K562 (cell line): ENCODE results near the gene ATXN3L. TPM values are rescaled to one million over a fixed set of nuclear protein-coding genes. Genes with fewer than 3 reads are reported as not detected.

Experiments used
- DPF2 ChIP-seq: fragments of 450-650 bp; IDR thresholded peaks from 2 replicates; pipeline ENCODE4 v1.6.1; 2016
- ELF4 ChIP-seq: fragments of 450-650 bp; formaldehyde crosslinking; IDR thresholded peaks from 2 replicates; pipeline ENCODE4 v1.4.0; 2022; ENCODE audit warnings: missing genetic modification characterization
- ELK1 ChIP-seq: sonication (generic); formaldehyde crosslinking; IDR thresholded peaks from 2 replicates; pipeline ENCODE4 v1.8.1; 2022; ENCODE audit warnings: missing genetic modification reagents
- EP300 ChIP-seq: IDR thresholded peaks from 2 replicates; pipeline ENCODE4 v1.6.1; 2012; ENCODE audit warnings: low read length, improper control_type of control experiment
- GTF2A2 ChIP-seq: IDR thresholded peaks from 2 replicates; pipeline ENCODE4 v1.6.1; 2016; ENCODE audit warnings: mild to moderate bottlenecking, missing genetic modification characterization, missing compliant biosample characterization
- KDM2B ChIP-seq: fragments of 250-450 bp; sonication (Bioruptor Pico); IDR thresholded peaks from 2 replicates; pipeline ENCODE4 v1.8.0; 2021; ENCODE audit warnings: mild to moderate bottlenecking, moderate library complexity
- KDM4B ChIP-seq, 2 experiments: fragments of 450-650 bp in 1 of 2; sonication (generic) in 1 of 2; IDR thresholded peaks; 2 replicates each; pipeline ENCODE4 v1.6.1; 2016 to 2017; ENCODE audit warnings: borderline replicate concordance in 2 of 2, antibody characterized with exemption in 1 of 2, low read depth in 1 of 2, mild to moderate bottlenecking in 1 of 2
- LCOR ChIP-seq: sonication (generic); formaldehyde crosslinking; IDR thresholded peaks from 2 replicates; pipeline ENCODE4 v1.8.0; 2022; ENCODE audit warnings: mild to moderate bottlenecking, missing genetic modification reagents
- PHB2 ChIP-seq: fragments of 450-650 bp; IDR thresholded peaks from 2 replicates; pipeline ENCODE4 v1.6.1; 2017; ENCODE audit warnings: low read depth
- SOX6 ChIP-seq: fragments of 450-650 bp; IDR thresholded peaks from 2 replicates; pipeline ENCODE4 v1.6.1; 2014; ENCODE audit warnings: mild to moderate bottlenecking
- TAL1 ChIP-seq: fragments of 450-650 bp; IDR thresholded peaks from 2 replicates; pipeline ENCODE4 v1.6.1; 2016; ENCODE audit warnings: mild to moderate bottlenecking
- TFAM ChIP-seq: fragments of 250-450 bp; sonication (Bioruptor Pico); conservative IDR thresholded peaks from 2 replicates; pipeline ENCODE4 v1.5.0; 2021; ENCODE audit warnings: mild to moderate bottlenecking, moderate library complexity
- polyA plus RNA-seq, 8 experiments: library from polyadenylated mRNA; depleted of rRNA in 4 of 8; stranded (reverse) in 5 of 8; unstranded in 3 of 8; fragments of >200 nt; fragmentation: Nextera tagmentation in 2 of 8; fragmentation: Illumina TruSeq in 1 of 8; extraction: Ambion mirVana in 2 of 8; extraction: Trizol in 1 of 8; gene quantifications; 2 replicates each; pipeline versions ENCODE4 v1.2.1 to v1.2.3, GENCODE V29; 2011 to 2014; ENCODE audit warnings: inconsistent platforms in 1 of 8, missing spikeins in 1 of 8
- total RNA-seq, 7 experiments: library from RNA; depleted of rRNA in 6 of 7; stranded (reverse); fragments of >200 nt in 6 of 7; fragmentation: Illumina TruSeq in 2 of 7; extraction: Trizol in 2 of 7; gene quantifications; 2 replicates each; pipeline versions ENCODE4 v1.2.1 to v1.2.3, GENCODE V29; 2011 to 2021; ENCODE audit warnings: low replicate concordance in 1 of 7
- TF ChIP-seq, protein P1 (sequence below): fragments of 450-650 bp; IDR thresholded peaks from 2 replicates; pipeline ENCODE4 v1.6.1; 2016; ENCODE audit warnings: mild to moderate bottlenecking, moderate library complexity
- TF ChIP-seq, protein P2 (sequence below): fragments of 450-650 bp; IDR thresholded peaks from 2 replicates; pipeline ENCODE4 v1.7.1; 2018; ENCODE audit warnings: mild to moderate bottlenecking, low read depth; ENCODE audit not compliant: partially characterized antibody

ATXN3L gene
- total and polyA plus RNA-seq, 9 of the 15 experiments (the other 6 are each of a cell fraction or from before 2014, with no cell fraction given), result 0.04 to 0.31 TPM; not detected in 7

- TF ChIP-seq, protein P1, sequence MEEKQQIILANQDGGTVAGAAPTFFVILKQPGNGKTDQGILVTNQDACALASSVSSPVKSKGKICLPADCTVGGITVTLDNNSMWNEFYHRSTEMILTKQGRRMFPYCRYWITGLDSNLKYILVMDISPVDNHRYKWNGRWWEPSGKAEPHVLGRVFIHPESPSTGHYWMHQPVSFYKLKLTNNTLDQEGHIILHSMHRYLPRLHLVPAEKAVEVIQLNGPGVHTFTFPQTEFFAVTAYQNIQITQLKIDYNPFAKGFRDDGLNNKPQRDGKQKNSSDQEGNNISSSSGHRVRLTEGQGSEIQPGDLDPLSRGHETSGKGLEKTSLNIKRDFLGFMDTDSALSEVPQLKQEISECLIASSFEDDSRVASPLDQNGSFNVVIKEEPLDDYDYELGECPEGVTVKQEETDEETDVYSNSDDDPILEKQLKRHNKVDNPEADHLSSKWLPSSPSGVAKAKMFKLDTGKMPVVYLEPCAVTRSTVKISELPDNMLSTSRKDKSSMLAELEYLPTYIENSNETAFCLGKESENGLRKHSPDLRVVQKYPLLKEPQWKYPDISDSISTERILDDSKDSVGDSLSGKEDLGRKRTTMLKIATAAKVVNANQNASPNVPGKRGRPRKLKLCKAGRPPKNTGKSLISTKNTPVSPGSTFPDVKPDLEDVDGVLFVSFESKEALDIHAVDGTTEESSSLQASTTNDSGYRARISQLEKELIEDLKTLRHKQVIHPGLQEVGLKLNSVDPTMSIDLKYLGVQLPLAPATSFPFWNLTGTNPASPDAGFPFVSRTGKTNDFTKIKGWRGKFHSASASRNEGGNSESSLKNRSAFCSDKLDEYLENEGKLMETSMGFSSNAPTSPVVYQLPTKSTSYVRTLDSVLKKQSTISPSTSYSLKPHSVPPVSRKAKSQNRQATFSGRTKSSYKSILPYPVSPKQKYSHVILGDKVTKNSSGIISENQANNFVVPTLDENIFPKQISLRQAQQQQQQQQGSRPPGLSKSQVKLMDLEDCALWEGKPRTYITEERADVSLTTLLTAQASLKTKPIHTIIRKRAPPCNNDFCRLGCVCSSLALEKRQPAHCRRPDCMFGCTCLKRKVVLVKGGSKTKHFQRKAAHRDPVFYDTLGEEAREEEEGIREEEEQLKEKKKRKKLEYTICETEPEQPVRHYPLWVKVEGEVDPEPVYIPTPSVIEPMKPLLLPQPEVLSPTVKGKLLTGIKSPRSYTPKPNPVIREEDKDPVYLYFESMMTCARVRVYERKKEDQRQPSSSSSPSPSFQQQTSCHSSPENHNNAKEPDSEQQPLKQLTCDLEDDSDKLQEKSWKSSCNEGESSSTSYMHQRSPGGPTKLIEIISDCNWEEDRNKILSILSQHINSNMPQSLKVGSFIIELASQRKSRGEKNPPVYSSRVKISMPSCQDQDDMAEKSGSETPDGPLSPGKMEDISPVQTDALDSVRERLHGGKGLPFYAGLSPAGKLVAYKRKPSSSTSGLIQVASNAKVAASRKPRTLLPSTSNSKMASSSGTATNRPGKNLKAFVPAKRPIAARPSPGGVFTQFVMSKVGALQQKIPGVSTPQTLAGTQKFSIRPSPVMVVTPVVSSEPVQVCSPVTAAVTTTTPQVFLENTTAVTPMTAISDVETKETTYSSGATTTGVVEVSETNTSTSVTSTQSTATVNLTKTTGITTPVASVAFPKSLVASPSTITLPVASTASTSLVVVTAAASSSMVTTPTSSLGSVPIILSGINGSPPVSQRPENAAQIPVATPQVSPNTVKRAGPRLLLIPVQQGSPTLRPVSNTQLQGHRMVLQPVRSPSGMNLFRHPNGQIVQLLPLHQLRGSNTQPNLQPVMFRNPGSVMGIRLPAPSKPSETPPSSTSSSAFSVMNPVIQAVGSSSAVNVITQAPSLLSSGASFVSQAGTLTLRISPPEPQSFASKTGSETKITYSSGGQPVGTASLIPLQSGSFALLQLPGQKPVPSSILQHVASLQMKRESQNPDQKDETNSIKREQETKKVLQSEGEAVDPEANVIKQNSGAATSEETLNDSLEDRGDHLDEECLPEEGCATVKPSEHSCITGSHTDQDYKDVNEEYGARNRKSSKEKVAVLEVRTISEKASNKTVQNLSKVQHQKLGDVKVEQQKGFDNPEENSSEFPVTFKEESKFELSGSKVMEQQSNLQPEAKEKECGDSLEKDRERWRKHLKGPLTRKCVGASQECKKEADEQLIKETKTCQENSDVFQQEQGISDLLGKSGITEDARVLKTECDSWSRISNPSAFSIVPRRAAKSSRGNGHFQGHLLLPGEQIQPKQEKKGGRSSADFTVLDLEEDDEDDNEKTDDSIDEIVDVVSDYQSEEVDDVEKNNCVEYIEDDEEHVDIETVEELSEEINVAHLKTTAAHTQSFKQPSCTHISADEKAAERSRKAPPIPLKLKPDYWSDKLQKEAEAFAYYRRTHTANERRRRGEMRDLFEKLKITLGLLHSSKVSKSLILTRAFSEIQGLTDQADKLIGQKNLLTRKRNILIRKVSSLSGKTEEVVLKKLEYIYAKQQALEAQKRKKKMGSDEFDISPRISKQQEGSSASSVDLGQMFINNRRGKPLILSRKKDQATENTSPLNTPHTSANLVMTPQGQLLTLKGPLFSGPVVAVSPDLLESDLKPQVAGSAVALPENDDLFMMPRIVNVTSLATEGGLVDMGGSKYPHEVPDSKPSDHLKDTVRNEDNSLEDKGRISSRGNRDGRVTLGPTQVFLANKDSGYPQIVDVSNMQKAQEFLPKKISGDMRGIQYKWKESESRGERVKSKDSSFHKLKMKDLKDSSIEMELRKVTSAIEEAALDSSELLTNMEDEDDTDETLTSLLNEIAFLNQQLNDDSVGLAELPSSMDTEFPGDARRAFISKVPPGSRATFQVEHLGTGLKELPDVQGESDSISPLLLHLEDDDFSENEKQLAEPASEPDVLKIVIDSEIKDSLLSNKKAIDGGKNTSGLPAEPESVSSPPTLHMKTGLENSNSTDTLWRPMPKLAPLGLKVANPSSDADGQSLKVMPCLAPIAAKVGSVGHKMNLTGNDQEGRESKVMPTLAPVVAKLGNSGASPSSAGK, result peak; percentile 13; the same call in 1 of the 2 replicates
- no peak for TF ChIP-seq TFAM (CRISPR knock-in tag)
- no peak for TF ChIP-seq KDM4B (IDR thresholded peaks at IDR 0.05; ENCODE audit: borderline replicate concordance in 2 of 2, low read depth in 1 of 2)
- TF ChIP-seq SOX6, result peak; percentile 60; the same call in 1 of the 2 replicates
- no peak for TF ChIP-seq ELF4 (CRISPR knock-in tag)
- no peak for TF ChIP-seq KDM2B
- peak; percentile 20; the same call in 1 of the 2 replicates for TF ChIP-seq TAL1
- 0 out of 2 replicates have a peak, but pooled peaks have one; percentile 18 for TF ChIP-seq LCOR (CRISPR knock-in tag)
- TF ChIP-seq EP300, result peak; percentile 60; the same call in 1 of the 2 replicates
- TF ChIP-seq, protein P2, sequence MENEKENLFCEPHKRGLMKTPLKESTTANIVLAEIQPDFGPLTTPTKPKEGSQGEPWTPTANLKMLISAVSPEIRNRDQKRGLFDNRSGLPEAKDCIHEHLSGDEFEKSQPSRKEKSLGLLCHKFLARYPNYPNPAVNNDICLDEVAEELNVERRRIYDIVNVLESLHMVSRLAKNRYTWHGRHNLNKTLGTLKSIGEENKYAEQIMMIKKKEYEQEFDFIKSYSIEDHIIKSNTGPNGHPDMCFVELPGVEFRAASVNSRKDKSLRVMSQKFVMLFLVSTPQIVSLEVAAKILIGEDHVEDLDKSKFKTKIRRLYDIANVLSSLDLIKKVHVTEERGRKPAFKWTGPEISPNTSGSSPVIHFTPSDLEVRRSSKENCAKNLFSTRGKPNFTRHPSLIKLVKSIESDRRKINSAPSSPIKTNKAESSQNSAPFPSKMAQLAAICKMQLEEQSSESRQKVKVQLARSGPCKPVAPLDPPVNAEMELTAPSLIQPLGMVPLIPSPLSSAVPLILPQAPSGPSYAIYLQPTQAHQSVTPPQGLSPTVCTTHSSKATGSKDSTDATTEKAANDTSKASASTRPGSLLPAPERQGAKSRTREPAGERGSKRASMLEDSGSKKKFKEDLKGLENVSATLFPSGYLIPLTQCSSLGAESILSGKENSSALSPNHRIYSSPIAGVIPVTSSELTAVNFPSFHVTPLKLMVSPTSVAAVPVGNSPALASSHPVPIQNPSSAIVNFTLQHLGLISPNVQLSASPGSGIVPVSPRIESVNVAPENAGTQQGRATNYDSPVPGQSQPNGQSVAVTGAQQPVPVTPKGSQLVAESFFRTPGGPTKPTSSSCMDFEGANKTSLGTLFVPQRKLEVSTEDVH, result no peak
- no peak for TF ChIP-seq GTF2A2
- TF ChIP-seq DPF2, result peak; percentile 63
- no peak for TF ChIP-seq PHB2
- TF ChIP-seq ELK1 (CRISPR knock-in tag), result no peak
Observed at GRCh38 chrX:13283512-13283911, 36.3 kb downstream of the ATXN3L start (continued).
